Pancreas (tissue), 10 donors: ENCODE results near the gene HK1. TPM values are rescaled to one million over a fixed set of nuclear protein-coding genes. Genes with fewer than 3 reads are reported as not detected.
A peak's percentile ranks its signal among the peaks of the same experiment; 100 is the strongest.

Experiments
- ATAC-seq, 4 donors: fragments of 200-7000 bp; cut with Tn5 transposase; one replicate each; pipeline versions ENCODE4 v1.8.0 to v1.9.1; 2020; ENCODE audit warnings: mild to moderate bottlenecking in 4 of 4, moderate library complexity in 4 of 4
- DNase-seq, 6 donors: peaks; one replicate each; pipeline ENCODE4 v3.0.0-alpha.2; 2020
- FAIRE-seq: peaks from 2 replicates; lab custom pipeline; 2012; peaks lifted over from hg19 to GRCh38; lab: Jason Lieb, UNC
- H3K27ac ChIP-seq, 4 donors: fragments of 200-600 bp; sonication (generic); 1 replicate in 3 of 4; 2 replicates in 1 of 4; pipeline versions ENCODE4 v1.5.0 to v1.8.0; 2020
- H3K27me3 ChIP-seq, 4 donors: fragments of 200-600 bp; one replicate each; pipeline ENCODE4 v1.8.0; 2021
- H3K36me3 ChIP-seq, 3 donors: fragments of 200-600 bp; sonication (generic) in 1 of 3; one replicate each; pipeline versions ENCODE4 v1.5.0 to v1.8.0; 2020 to 2021
- H3K4me1 ChIP-seq, 3 donors: fragments of 200-600 bp; one replicate each; pipeline ENCODE4 v1.8.0; 2021
- H3K4me3 ChIP-seq, 4 donors: fragments of 200-600 bp; sonication (generic) in 2 of 4; one replicate each; pipeline versions ENCODE4 v1.5.0 to v1.8.0; 2020 to 2021
- H3K9me3 ChIP-seq, 4 donors: fragments of 200-600 bp; one replicate each; pipeline ENCODE4 v1.8.0; 2021
- CTCF ChIP-seq, 4 donors: fragments of 200-600 bp; sonication (generic) in 3 of 4; IDR thresholded peaks; one replicate each; pipeline versions ENCODE4 v1.5.0 to v1.8.0; 2021; ENCODE audit warnings: antibody characterized with exemption in 4 of 4
- WGBS, 2 donors: extraction: QIAGEN DNeasy Blood & Tissue Kit; methylation state at CpG; one replicate each; pipeline ENCODE4 v1.1.7; 2013; 5-methylcytosine and 5-hydroxymethylcytosine counted together
- intact Hi-C, 3 donors: fragments of 100-400 bp; cut with DNase I; formaldehyde crosslinking; loops; one replicate each; pipeline versions ENCODE4 v1.11.1 to v1.14.2; 2022
- polyA plus RNA-seq, 2 donors: library from polyadenylated mRNA; stranded (reverse); fragments of 200-250 nt; gene quantifications; one replicate each; pipeline ENCODE4 v1.2.3, GENCODE V29; 2013
- total RNA-seq, 6 donors: library from RNA; stranded (reverse); fragmentation: NEBNext Ultra II Directional in 4 of 6; extraction: Animal tissue kit (Norgen Biotek cat#: 25700) in 4 of 6; gene quantifications; one replicate each; pipeline versions ENCODE4 v1.2.1 to v1.2.4, GENCODE V29; 2021 to 2023
- donor health status: healthy with polysubstance abuse.
- donor health status: DM: no; HTN: no; CAD: no; lungs with moderate emphysema.
- donor health status: DM: no; HTN: no; CAD: no.
- donor health status: control.
- donor health status: control.
- donor health status: Bipolar disorder and iron deficiency.
- donor health status: DM: yes; HTN: yes; CAD: no.
- donor health status: DM: no; HTN: no; CAD: no.
- donor health status: DM: no; HTN: no; CAD: no.
- donor health status: DM: yes; HTN: yes; CAD: no.

HK1 gene
- total and polyA plus RNA-seq, 8 donors: 6.7 to 18.1 (median 8.6) TPM

GRCh38 chr10:69335613-69336012 lies 57.3 kb downstream of the HK1 start:
- DNase-seq: no peak
- WGBS, 2 donors: 88 to 94% methylated on average over 8 of the region's 8 CpGs
- no peaks in the 10 kb centered on the region for H3K36me3 ChIP-seq
- H3K27me3 ChIP-seq: no peaks in the 10 kb centered on the region
- peak overlapping the region in 2 of 4 donors; percentile 33 to 41 for H3K27ac ChIP-seq
- H3K4me1 ChIP-seq: peaks cover 10 to 19% (median 12%) of the 10 kb centered on the region in 3 donors
- ATAC-seq: no peak
- no peak for FAIRE-seq
- TF ChIP-seq CTCF (IDR thresholded peaks at IDR 0.05): no peak
- H3K9me3 ChIP-seq: no peaks in the 10 kb centered on the region
- no peak overlapping the region for H3K4me3 ChIP-seq
- intact Hi-C loops: no loop called here

GRCh38 chr10:69336952-69337295 lies 58.6 kb downstream of the HK1 start:
- WGBS, 2 donors: 86 to 88% methylated on average over 2 of the region's 2 CpGs

GRCh38 chr10:69337296-69338132 lies 59.2 kb downstream of the HK1 start:
- no peak for TF ChIP-seq CTCF (IDR thresholded peaks at IDR 0.05)
- no peak overlapping the region for H3K27ac ChIP-seq
- FAIRE-seq (no peak), ATAC-seq (peak in 3 of 4 donors; percentile 5 to 33 (median 12)), DNase-seq (no peak)
- WGBS, 2 donors: 78 to 81% methylated on average over 16 of the region's 16 CpGs
- no peaks in the 10 kb centered on the region for H3K36me3 ChIP-seq
- no peaks in the 10 kb centered on the region for H3K27me3 ChIP-seq
- peaks cover 4 to 12% (median 7%) of the 10 kb centered on the region in 3 donors for H3K4me1 ChIP-seq
- intact Hi-C loops: no loop called here
- H3K4me3 ChIP-seq: no peak overlapping the region
- H3K9me3 ChIP-seq: no peaks in the 10 kb centered on the region

More at GRCh38 chr10:69336952-69337295, 58.6 kb downstream of the HK1 start:
- ATAC-seq (no peak), DNase-seq (no peak), FAIRE-seq (no peak)
- no peaks in the 10 kb centered on the region for H3K27me3 ChIP-seq
- no peak for TF ChIP-seq CTCF (IDR thresholded peaks at IDR 0.05)
- no peaks in the 10 kb centered on the region for H3K36me3 ChIP-seq
- no peak overlapping the region for H3K27ac ChIP-seq
- intact Hi-C loops: no loop called here
- no peaks in the 10 kb centered on the region for H3K9me3 ChIP-seq
- H3K4me1 ChIP-seq: peaks cover 10 to 18% (median 10%) of the 10 kb centered on the region in 3 donors
- no peak overlapping the region for H3K4me3 ChIP-seq

- WGBS, 2 donors: 81% methylated on average over 8 of the region's 8 CpGs
- FAIRE-seq: no peak
Measured at GRCh38 chr10:69338133-69338456, 59.8 kb downstream of the HK1 start.

More at GRCh38 chr10:69338133-69338456, 59.8 kb downstream of the HK1 start:
- Histone ChIP-seq H3K4me3 (no peak overlapping the region), H3K4me1 (peaks cover 0 to 6% (median 1%) of the 10 kb centered on the region in 3 donors), H3K27me3 (no peaks in the 10 kb centered on the region), H3K36me3 (no peaks in the 10 kb centered on the region), H3K9me3 (no peaks in the 10 kb centered on the region), H3K27ac (no peak overlapping the region)
- intact Hi-C loops: no loop called here
- ATAC-seq: no peak
- DNase-seq: no peak
- no peak for TF ChIP-seq CTCF (IDR thresholded peaks at IDR 0.05)
